ENCODE results near the gene MCM5.

Gene MCM5

GRCh38 chr22:35384527-35384926, 15.4 kb upstream of the MCM5 start:
- no peaks in the 10 kb centered on the region for H3K9me3 ChIP-seq (ENCODE audit: low read length)
- no peak overlapping the region for H3K9ac ChIP-seq (ENCODE audit: low read length)
- no peaks in the 10 kb centered on the region for H3K9me2 ChIP-seq (ENCODE audit: low read depth, low read length)
- H3K4me2 ChIP-seq (ENCODE audit: low read length), result peak overlapping the region; percentile 1; the same call in 1 of the 2 replicates
- H2AFZ ChIP-seq (ENCODE audit: low read length), result no peak overlapping the region
- TF ChIP-seq EZH2 (IDR thresholded peaks at IDR 0.05; ENCODE audit: borderline replicate concordance, low read length), result no peak
- TF ChIP-seq CTCF (IDR thresholded peaks at IDR 0.05; ENCODE audit: low read length), result no peak
- H3K4me1 ChIP-seq (ENCODE audit: insufficient read depth, low read length, severe bottlenecking), result peaks cover 37% of the 10 kb centered on the region
- peaks cover 34% of the 10 kb centered on the region for H3K36me3 ChIP-seq (ENCODE audit: insufficient read depth, low read length)
- H3K79me2 ChIP-seq (ENCODE audit: insufficient read depth, low read length), result peaks cover 7% of the 10 kb centered on the region; the same call in 1 of the 2 replicates
- no peak overlapping the region for H3K4me3 ChIP-seq (ENCODE audit: low read depth, low read length, poor library complexity, severe bottlenecking)
- H3K27me3 ChIP-seq (ENCODE audit: insufficient read depth, low read length), result no peaks in the 10 kb centered on the region
- H3F3A ChIP-seq (ENCODE audit: insufficient read depth, low read length), result no peaks in the 10 kb centered on the region
- peak overlapping the region; percentile 61 for H3K27ac ChIP-seq (ENCODE audit: low read depth, low read length, poor library complexity, severe bottlenecking)
- H4K20me1 ChIP-seq (ENCODE audit: insufficient read depth, low read length), result no peaks in the 10 kb centered on the region

- no peak overlapping the region for H3K4me3 ChIP-seq (ENCODE audit: low read depth, low read length, poor library complexity, severe bottlenecking)
- no peaks in the 10 kb centered on the region for H3K9me2 ChIP-seq (ENCODE audit: low read depth, low read length)
- peak overlapping the region; percentile 61 for H3K27ac ChIP-seq (ENCODE audit: low read depth, low read length, poor library complexity, severe bottlenecking)
- H3K9me3 ChIP-seq (ENCODE audit: low read length), result no peaks in the 10 kb centered on the region
- no peaks in the 10 kb centered on the region for H3K27me3 ChIP-seq (ENCODE audit: insufficient read depth, low read length)
- H3K36me3 ChIP-seq (ENCODE audit: insufficient read depth, low read length), result peaks cover 39% of the 10 kb centered on the region
- H3K4me1 ChIP-seq (ENCODE audit: insufficient read depth, low read length, severe bottlenecking), result peaks cover 37% of the 10 kb centered on the region
- H3K4me2 ChIP-seq (ENCODE audit: low read length), result peak overlapping the region; percentile 1; the same call in 1 of the 2 replicates
- TF ChIP-seq CTCF (IDR thresholded peaks at IDR 0.05; ENCODE audit: low read length) (no peak), EZH2 (IDR thresholded peaks at IDR 0.05; ENCODE audit: borderline replicate concordance, low read length) (no peak)
- H3K9ac ChIP-seq (ENCODE audit: low read length), result no peak overlapping the region; the same call in 1 of the 2 replicates
- no peak overlapping the region for H2AFZ ChIP-seq (ENCODE audit: low read length)
- H3F3A ChIP-seq (ENCODE audit: insufficient read depth, low read length), result no peaks in the 10 kb centered on the region
- H3K79me2 ChIP-seq (ENCODE audit: insufficient read depth, low read length), result peaks cover 7% of the 10 kb centered on the region; the same call in 1 of the 2 replicates
- no peaks in the 10 kb centered on the region for H4K20me1 ChIP-seq (ENCODE audit: insufficient read depth, low read length)
These were observed 14.9 kb upstream of the MCM5 start for GRCh38 chr22:35384975-35385588.

DNA sequence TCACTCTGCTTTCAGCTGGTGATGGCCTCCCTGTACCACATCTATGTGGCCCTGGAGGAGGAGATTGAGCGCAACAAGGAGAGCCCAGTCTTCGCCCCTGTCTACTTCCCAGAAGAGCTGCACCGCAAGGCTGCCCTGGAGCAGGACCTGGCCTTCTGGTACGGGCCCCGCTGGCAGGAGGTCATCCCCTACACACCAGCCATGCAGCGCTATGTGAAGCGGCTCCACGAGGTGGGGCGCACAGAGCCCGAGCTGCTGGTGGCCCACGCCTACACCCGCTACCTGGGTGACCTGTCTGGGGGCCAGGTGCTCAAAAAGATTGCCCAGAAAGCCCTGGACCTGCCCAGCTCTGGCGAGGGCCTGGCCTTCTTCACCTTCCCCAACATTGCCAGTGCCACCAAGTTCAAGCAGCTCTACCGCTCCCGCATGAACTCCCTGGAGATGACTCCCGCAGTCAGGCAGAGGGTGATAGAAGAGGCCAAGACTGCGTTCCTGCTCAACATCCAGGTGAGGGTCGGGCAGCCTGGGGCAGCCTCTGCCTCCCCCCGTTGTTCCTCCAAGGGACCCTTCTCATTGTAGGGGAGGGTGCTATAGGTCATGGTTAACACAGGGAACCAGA, 13.2 kb upstream of the MCM5 start:
- no peak overlapping the region for H3K27ac ChIP-seq (ENCODE audit: low read depth, low read length, poor library complexity, severe bottlenecking)
- peaks cover 48% of the 10 kb centered on the region for H3K36me3 ChIP-seq (ENCODE audit: insufficient read depth, low read length)
- H3K9me3 ChIP-seq (ENCODE audit: low read length), result no peaks in the 10 kb centered on the region
- peaks cover 3% of the 10 kb centered on the region; the same call in 1 of the 2 replicates for H3K79me2 ChIP-seq (ENCODE audit: insufficient read depth, low read length)
- no peak overlapping the region for H2AFZ ChIP-seq (ENCODE audit: low read length)
- H3K9me2 ChIP-seq (ENCODE audit: low read depth, low read length), result no peaks in the 10 kb centered on the region
- no peaks in the 10 kb centered on the region for H3K27me3 ChIP-seq (ENCODE audit: insufficient read depth, low read length)
- H3K4me2 ChIP-seq (ENCODE audit: low read length), result no peak overlapping the region
- no peak overlapping the region for H3K9ac ChIP-seq (ENCODE audit: low read length)
- peaks cover 27% of the 10 kb centered on the region for H3K4me1 ChIP-seq (ENCODE audit: insufficient read depth, low read length, severe bottlenecking)
- H3K4me3 ChIP-seq (ENCODE audit: low read depth, low read length, poor library complexity, severe bottlenecking), result no peak overlapping the region
- TF ChIP-seq EZH2 (IDR thresholded peaks at IDR 0.05; ENCODE audit: borderline replicate concordance, low read length) (no peak), CTCF (IDR thresholded peaks at IDR 0.05; ENCODE audit: low read length) (no peak)
- H4K20me1 ChIP-seq (ENCODE audit: insufficient read depth, low read length), result no peaks in the 10 kb centered on the region
- H3F3A ChIP-seq (ENCODE audit: insufficient read depth, low read length), result no peaks in the 10 kb centered on the region
